Natural killer cell (primary cell): Measurements from ENCODE around the gene RMI2. TPM values are rescaled to one million over a fixed set of nuclear protein-coding genes. Genes with fewer than 3 reads are reported as not detected.

Source experiments
- ATAC-seq, 3 donors: fragments of 150-1000 bp in 2 of 3; fragments of 200-7000 bp in 1 of 3; cut with Tn5 transposase; 1 replicate in 1 of 3; 2 replicates in 2 of 3; pipeline ENCODE4 v1.10.0; 2021; ENCODE audit warnings: mild to moderate bottlenecking in 2 of 3, moderate library complexity in 2 of 3
- DNase-seq, 2 donors: peaks; one replicate each; pipeline versions ENCODE4 v3.0.0 to v3.0.0-alpha.2; 2013 to 2021; ENCODE audit warnings: mixed read lengths in 1 of 2
- H3K27ac ChIP-seq: one replicate; pipeline ENCODE4 v1.5.1; 2013; ENCODE audit warnings: mild to moderate bottlenecking, low read length
- H3K27me3 ChIP-seq: one replicate; pipeline ENCODE4 v1.6.1; 2013; ENCODE audit warnings: low read length; ENCODE audit not compliant: control insufficient read depth, insufficient read depth
- H3K36me3 ChIP-seq: one replicate; pipeline ENCODE4 v1.6.1; 2013; ENCODE audit warnings: low read length; ENCODE audit not compliant: control insufficient read depth, insufficient read depth
- H3K4me1 ChIP-seq: one replicate; pipeline ENCODE4 v1.6.1; 2013; ENCODE audit warnings: low read length; ENCODE audit not compliant: control insufficient read depth, insufficient read depth
- H3K4me3 ChIP-seq: one replicate; pipeline ENCODE4 v1.5.1; 2013; ENCODE audit warnings: low read length
- H3K9me3 ChIP-seq: one replicate; pipeline ENCODE4 v1.6.1; 2013; ENCODE audit warnings: low read length; ENCODE audit not compliant: control insufficient read depth, insufficient read depth
- H3K27ac Mint-ChIP-seq, 2 donors: one replicate each; pipeline ENCODE4 v1.8.0; 2022; ENCODE audit warnings: mild to moderate bottlenecking in 2 of 2, mixed read lengths in 2 of 2, moderate library complexity in 1 of 2
- H3K27me3 Mint-ChIP-seq, 2 donors: one replicate each; pipeline ENCODE4 v1.8.0; 2022; ENCODE audit warnings: low read depth in 2 of 2, mixed read lengths in 2 of 2
- H3K36me3 Mint-ChIP-seq: one replicate; pipeline ENCODE4 v1.8.0; 2022; ENCODE audit warnings: mixed read lengths
- H3K4me1 Mint-ChIP-seq, 2 donors: one replicate each; pipeline ENCODE4 v1.8.0; 2022; ENCODE audit warnings: mixed read lengths in 2 of 2
- H3K4me3 Mint-ChIP-seq: one replicate; pipeline ENCODE4 v1.8.0; 2022; ENCODE audit warnings: mild to moderate bottlenecking, moderate library complexity, mixed read lengths
- H3K9me3 Mint-ChIP-seq, 2 donors: one replicate each; pipeline ENCODE4 v1.8.0; 2022; ENCODE audit warnings: mixed read lengths in 2 of 2
- WGBS: methylation state at CpG from one replicate; pipeline ENCODE4 v1.1.7; 2013; ENCODE audit warnings: missing lambda C conversion rate; ENCODE audit not compliant: insufficient coverage; 5-methylcytosine and 5-hydroxymethylcytosine counted together
- intact Hi-C: fragments of 100-400 bp; cut with micrococcal nuclease; formaldehyde crosslinking; loops from one replicate; pipeline ENCODE4 v1.14.2; 2022
- total RNA-seq, 4 donors: library from RNA; stranded (reverse); fragments of 120-200 nt in 1 of 4; gene quantifications; one replicate each; pipeline versions ENCODE4 v1.2.3 to v1.2.4, GENCODE V29; 2013 to 2022
- TF ChIP-seq, protein P1 (sequence below): fragments of 200-600 bp; IDR thresholded peaks from one replicate; pipeline ENCODE4 v1.8.0; 2022; ENCODE audit warnings: antibody characterized with exemption

RMI2 gene
- total RNA-seq, 3 donors from 2014 or later (not counting 1 experiment from before 2014, with no cell fraction given) = 0.83 to 1.1 (median 0.93) TPM

DNA sequence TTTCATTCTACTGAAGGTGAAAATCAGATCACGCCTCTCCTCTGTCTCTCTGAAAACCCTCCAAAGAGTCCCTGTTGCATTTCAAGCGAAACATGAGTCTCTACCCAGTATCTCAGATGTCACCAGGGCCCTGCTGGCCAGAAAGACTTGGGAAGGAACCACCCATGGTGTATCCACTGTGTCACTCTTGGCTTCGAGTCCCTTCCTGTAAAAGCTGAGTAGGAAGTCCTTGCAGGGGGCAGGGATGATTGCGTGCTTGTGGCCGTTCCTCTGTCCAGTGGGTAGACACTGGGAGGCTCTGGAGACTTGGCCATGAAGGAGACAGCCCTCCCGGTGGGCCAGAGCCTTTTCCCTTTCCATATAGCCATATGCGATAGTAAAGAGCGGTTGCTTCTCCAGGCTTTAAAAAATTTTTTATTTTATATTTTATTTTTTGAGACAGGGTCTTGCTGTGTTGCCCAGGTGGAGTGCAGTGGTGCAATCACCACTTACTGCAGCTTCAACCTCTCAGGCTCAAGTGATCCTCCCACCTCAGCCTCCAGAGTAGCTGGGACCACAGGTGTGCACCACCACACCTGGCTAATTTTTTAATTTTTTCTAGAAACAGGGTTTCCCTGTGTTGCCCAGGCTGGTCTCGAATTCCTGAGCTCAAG is 19.0 kb upstream of the RMI2 start:
- Mint-ChIP-seq H3K27ac (no peak overlapping the region), H3K4me1 (peaks cover 23 to 29% of the 10 kb centered on the region in 2 donors), H3K27me3 (peaks cover 42 to 48% of the 10 kb centered on the region in 2 donors), H3K9me3 (no peaks in the 10 kb centered on the region), H3K4me3 (no peak overlapping the region), H3K36me3 (no peaks in the 10 kb centered on the region)
- TF ChIP-seq, protein P1, sequence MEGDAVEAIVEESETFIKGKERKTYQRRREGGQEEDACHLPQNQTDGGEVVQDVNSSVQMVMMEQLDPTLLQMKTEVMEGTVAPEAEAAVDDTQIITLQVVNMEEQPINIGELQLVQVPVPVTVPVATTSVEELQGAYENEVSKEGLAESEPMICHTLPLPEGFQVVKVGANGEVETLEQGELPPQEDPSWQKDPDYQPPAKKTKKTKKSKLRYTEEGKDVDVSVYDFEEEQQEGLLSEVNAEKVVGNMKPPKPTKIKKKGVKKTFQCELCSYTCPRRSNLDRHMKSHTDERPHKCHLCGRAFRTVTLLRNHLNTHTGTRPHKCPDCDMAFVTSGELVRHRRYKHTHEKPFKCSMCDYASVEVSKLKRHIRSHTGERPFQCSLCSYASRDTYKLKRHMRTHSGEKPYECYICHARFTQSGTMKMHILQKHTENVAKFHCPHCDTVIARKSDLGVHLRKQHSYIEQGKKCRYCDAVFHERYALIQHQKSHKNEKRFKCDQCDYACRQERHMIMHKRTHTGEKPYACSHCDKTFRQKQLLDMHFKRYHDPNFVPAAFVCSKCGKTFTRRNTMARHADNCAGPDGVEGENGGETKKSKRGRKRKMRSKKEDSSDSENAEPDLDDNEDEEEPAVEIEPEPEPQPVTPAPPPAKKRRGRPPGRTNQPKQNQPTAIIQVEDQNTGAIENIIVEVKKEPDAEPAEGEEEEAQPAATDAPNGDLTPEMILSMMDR = no peak
- Histone ChIP-seq H3K9me3 (peaks cover 7% of the 10 kb centered on the region), H3K4me3 (no peak overlapping the region), H3K36me3 (no peaks in the 10 kb centered on the region), H3K4me1 (peaks cover 38% of the 10 kb centered on the region), H3K27ac (no peak overlapping the region), H3K27me3 (peaks cover 10% of the 10 kb centered on the region)
- 86% methylated on average over 7 of the region's 9 CpGs for WGBS
- ATAC-seq (no peak), DNase-seq (no peak)
- intact Hi-C loops = no loop called here

DNA sequence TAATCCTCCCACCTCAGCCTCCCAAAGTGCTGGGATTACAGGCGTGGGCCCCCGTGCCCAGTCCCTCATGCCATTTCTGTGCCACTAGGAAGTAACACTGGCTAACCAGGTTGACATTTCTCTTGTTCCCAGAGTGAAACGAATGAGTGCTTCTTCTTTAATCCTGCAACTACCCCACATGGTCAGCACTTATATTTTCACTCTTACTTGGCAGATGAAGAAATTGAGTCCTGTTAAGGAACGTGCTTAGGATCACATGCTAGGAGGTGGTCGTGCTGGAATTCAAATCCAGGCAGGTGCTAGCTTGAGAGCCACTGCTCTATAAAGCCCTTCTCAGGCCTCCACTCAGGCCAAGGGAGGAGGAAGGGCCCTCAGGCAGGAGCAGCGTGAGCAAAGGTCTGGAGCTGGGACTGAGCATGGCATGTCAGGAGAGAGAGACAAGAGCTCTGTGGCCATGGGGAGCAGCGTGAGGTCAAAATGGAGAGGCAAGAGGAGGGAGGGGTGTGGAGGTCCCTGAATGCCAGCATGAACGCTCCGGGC is 18.5 kb upstream of the RMI2 start:
- peaks cover 42 to 48% of the 10 kb centered on the region in 2 donors for H3K27me3 Mint-ChIP-seq
- H3K4me1 Mint-ChIP-seq = peaks cover 23 to 29% of the 10 kb centered on the region in 2 donors
- Histone ChIP-seq H3K36me3 (no peaks in the 10 kb centered on the region), H3K27ac (no peak overlapping the region), H3K9me3 (peaks cover 7% of the 10 kb centered on the region), H3K4me1 (peaks cover 38% of the 10 kb centered on the region), H3K27me3 (peaks cover 10% of the 10 kb centered on the region), H3K4me3 (no peak overlapping the region)
- H3K27ac Mint-ChIP-seq = no peak overlapping the region
- H3K36me3 Mint-ChIP-seq = no peaks in the 10 kb centered on the region
- no peak for DNase-seq
- no peak for ATAC-seq
- no peaks in the 10 kb centered on the region for H3K9me3 Mint-ChIP-seq
- 94% methylated on average over 9 of the region's 9 CpGs for WGBS
- intact Hi-C loops = no loop called here
- no peak overlapping the region for H3K4me3 Mint-ChIP-seq
- TF ChIP-seq, protein P1 = no peak

DNA sequence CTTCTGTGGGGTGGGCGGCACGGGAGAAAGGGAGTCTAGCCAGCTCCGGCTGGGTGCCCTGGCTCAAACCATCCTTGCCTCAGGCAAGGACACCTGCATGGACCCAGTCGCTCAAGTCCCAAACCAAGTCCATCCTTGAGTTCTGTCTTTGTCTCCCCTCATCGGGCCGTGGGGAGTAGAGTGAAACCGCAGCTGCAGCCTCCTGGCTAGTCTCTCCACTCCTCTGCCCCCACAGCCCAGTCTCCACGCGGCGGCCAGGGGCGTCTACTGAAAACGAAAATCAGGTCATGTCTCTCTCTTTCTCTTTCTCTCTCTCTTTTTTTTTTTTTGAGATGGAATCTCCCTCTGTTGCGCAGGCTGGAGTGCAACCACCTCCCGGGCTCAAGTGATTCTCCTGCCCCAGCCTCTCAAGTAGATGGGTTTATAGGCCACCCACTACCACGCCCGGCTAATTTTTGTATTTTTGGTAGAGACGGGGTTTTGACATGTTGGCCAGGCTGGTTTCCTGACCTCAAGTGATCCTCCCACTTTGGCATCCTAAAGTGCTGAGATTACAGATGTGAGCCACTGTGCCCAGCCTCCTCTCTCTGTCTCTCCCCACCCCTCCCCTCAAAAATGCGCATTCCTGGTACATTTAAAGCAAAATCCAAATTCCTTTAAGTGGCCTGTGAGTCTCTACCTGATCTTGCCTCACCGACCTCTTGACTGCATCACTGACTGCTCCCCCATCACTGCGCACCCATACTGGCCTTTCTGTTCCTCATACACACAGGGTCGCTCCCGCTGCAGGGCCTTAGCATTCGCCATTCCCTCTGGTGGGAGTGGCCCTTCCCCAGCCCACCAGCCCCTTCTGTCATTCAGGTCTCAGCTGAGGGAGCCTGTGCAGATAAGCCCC is 17.7 kb upstream of the RMI2 start:
- intact Hi-C loops = no loop called here
- Mint-ChIP-seq H3K4me3 (no peak overlapping the region), H3K4me1 (peaks cover 23 to 29% of the 10 kb centered on the region in 2 donors), H3K27me3 (peaks cover 42 to 48% of the 10 kb centered on the region in 2 donors), H3K9me3 (no peaks in the 10 kb centered on the region), H3K27ac (peak overlapping the region in 1 of 2 donors; percentile 34), H3K36me3 (no peaks in the 10 kb centered on the region)
- peak; percentile 47 to 55 (median 50) for ATAC-seq
- peaks cover 38% of the 10 kb centered on the region for H3K4me1 ChIP-seq
- no peaks in the 10 kb centered on the region for H3K36me3 ChIP-seq
- TF ChIP-seq, protein P1 = no peak
- H3K4me3 ChIP-seq = no peak overlapping the region
- H3K27me3 ChIP-seq = peaks cover 10% of the 10 kb centered on the region
- peak overlapping the region; percentile 39 for H3K27ac ChIP-seq
- peaks cover 7% of the 10 kb centered on the region for H3K9me3 ChIP-seq
- peak in 1 of 2 donors; percentile 34 for DNase-seq
- 49% methylated on average over 23 of the region's 23 CpGs for WGBS
